Upper lobe of left lung (tissue), 4 donors: ENCODE results near the gene INPP5D.

ENCODE experiments used
- CTCF ChIP-seq, 6 experiments: fragments of 450-650 bp in 4 of 6; fragments of 200-600 bp in 2 of 6; sonication (generic) in 2 of 6; IDR thresholded peaks; one replicate each; pipeline ENCODE4 v1.5.1; 2016 to 2019; ENCODE audit warnings: antibody characterized with exemption in 6 of 6
- EP300 ChIP-seq, 4 donors: sonication (generic); formaldehyde crosslinking; IDR thresholded peaks; one replicate each; pipeline ENCODE4 v1.5.1; 2017; ENCODE audit warnings: antibody characterized with exemption in 4 of 4, control low read depth in 2 of 4
- POLR2A ChIP-seq, 4 donors: fragments of 450-650 bp; IDR thresholded peaks; one replicate each; pipeline ENCODE4 v1.5.1; 2016 to 2017; ENCODE audit warnings: antibody characterized with exemption in 4 of 4, mild to moderate bottlenecking in 2 of 4
- POLR2AphosphoS5 ChIP-seq, 2 donors: sonication (generic); formaldehyde crosslinking; IDR thresholded peaks; one replicate each; pipeline ENCODE4 v1.5.1; 2017; ENCODE audit warnings: antibody characterized with exemption in 2 of 2

DNA sequence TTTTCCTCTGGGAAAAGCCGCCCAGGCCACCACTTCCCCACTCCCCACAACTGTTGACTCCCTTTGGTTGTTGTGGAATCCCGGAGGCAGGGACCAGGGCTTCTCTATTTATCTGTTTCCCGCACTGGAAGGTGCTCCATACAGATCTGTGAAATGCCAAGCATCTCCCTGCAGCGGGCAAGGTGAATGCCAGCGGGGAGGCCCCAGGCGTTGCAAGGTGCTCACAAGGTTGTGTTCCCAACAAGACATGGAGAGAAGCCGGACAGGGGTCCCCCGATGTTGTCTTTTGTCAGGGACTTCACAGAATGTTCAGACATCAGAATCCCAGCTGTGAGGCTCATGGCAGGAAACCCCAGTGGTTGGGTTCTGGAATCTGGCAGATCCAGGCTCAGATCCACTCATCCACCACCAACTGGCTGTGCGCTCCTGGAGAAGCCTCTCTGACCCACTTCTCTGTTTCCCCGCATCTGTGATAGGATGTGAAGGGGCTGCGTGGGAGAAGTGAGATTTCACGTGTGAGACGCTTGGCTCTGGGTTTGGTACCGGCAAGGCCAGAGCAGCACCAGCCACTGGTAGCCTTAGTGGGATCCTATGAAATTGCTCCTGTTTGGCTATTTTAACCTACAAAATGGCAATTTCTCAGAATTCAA is 36.3 kb upstream of the INPP5D start:
- TF ChIP-seq POLR2A (IDR thresholded peaks at IDR 0.05): no peak
- no peak for TF ChIP-seq CTCF (IDR thresholded peaks at IDR 0.05)
- TF ChIP-seq EP300 (IDR thresholded peaks at IDR 0.05): no peak
- TF ChIP-seq POLR2AphosphoS5 (IDR thresholded peaks at IDR 0.05): no peak
